Duodenal mucosa (tissue), 2 donors: ENCODE results near the gene TRMT44.

Experiments
- H3K27ac ChIP-seq: one replicate; pipeline ENCODE4 v1.7.0; 2013; ENCODE audit warnings: low read depth, low read length
- H3K27me3 ChIP-seq, 2 donors: one replicate each; pipeline ENCODE4 v1.7.0; 2013; ENCODE audit warnings: low read length in 2 of 2, control low read depth in 1 of 2; ENCODE audit not compliant: insufficient read depth in 2 of 2, control insufficient read depth in 1 of 2
- H3K36me3 ChIP-seq, 2 donors: one replicate each; pipeline ENCODE4 v1.7.0; 2013; ENCODE audit warnings: low read length in 2 of 2, control low read depth in 1 of 2; ENCODE audit not compliant: insufficient read depth in 2 of 2, control insufficient read depth in 1 of 2
- H3K4me1 ChIP-seq, 2 donors: one replicate each; pipeline ENCODE4 v1.7.0; 2013; ENCODE audit warnings: low read length in 2 of 2, control low read depth in 1 of 2; ENCODE audit not compliant: insufficient read depth in 2 of 2, control insufficient read depth in 1 of 2
- H3K4me3 ChIP-seq, 2 donors: one replicate each; pipeline ENCODE4 v1.7.0; 2013; ENCODE audit warnings: low read length in 2 of 2, low read depth in 1 of 2
- H3K9ac ChIP-seq, 2 donors: one replicate each; pipeline ENCODE4 v1.7.0; 2013; ENCODE audit warnings: low read length in 2 of 2, low read depth in 1 of 2
- H3K9me3 ChIP-seq, 2 donors: one replicate each; pipeline ENCODE4 v1.7.0; 2013; ENCODE audit warnings: low read length in 2 of 2, control low read depth in 1 of 2; ENCODE audit not compliant: control insufficient read depth in 1 of 2

TRMT44 gene

GRCh38 chr4:8502371-8502770, 61.8 kb downstream of the TRMT44 start:
- no peaks in the 10 kb centered on the region for H3K36me3 ChIP-seq
- H3K27me3 ChIP-seq: peaks cover 0 to 8% of the 10 kb centered on the region in 2 donors
- H3K9me3 ChIP-seq: peaks cover 0 to 6% of the 10 kb centered on the region in 2 donors
- H3K4me1 ChIP-seq: peaks cover 0 to 5% of the 10 kb centered on the region in 2 donors
- H3K27ac ChIP-seq: no peak overlapping the region
- no peak overlapping the region for H3K4me3 ChIP-seq
- H3K9ac ChIP-seq: no peak overlapping the region

- Histone ChIP-seq H3K27ac (no peak overlapping the region), H3K9ac (no peak overlapping the region), H3K36me3 (no peaks in the 10 kb centered on the region), H3K27me3 (peaks cover 0 to 8% of the 10 kb centered on the region in 2 donors), H3K9me3 (peaks cover 0 to under 1% of the 10 kb centered on the region in 2 donors), H3K4me3 (no peak overlapping the region), H3K4me1 (peaks cover 0 to 5% of the 10 kb centered on the region in 2 donors)
Observed at GRCh38 chr4:8502836-8503585, 62.4 kb downstream of the TRMT44 start.

- Histone ChIP-seq H3K27me3 (peaks cover 0 to 8% of the 10 kb centered on the region in 2 donors), H3K4me3 (no peak overlapping the region), H3K36me3 (no peaks in the 10 kb centered on the region), H3K27ac (no peak overlapping the region), H3K9ac (no peak overlapping the region), H3K9me3 (no peaks in the 10 kb centered on the region), H3K4me1 (peaks cover 0 to 5% of the 10 kb centered on the region in 2 donors)
Observed at GRCh38 chr4:8503801-8504200, 63.2 kb downstream of the TRMT44 start.

- Histone ChIP-seq H3K4me1 (peaks cover 0 to 5% of the 10 kb centered on the region in 2 donors), H3K9ac (no peak overlapping the region), H3K9me3 (no peaks in the 10 kb centered on the region), H3K27ac (no peak overlapping the region), H3K4me3 (no peak overlapping the region), H3K27me3 (peaks cover 0 to 8% of the 10 kb centered on the region in 2 donors), H3K36me3 (no peaks in the 10 kb centered on the region)
Observed at GRCh38 chr4:8504279-8505007, 63.9 kb downstream of the TRMT44 start.

- Histone ChIP-seq H3K4me3 (no peak overlapping the region), H3K9ac (no peak overlapping the region), H3K27me3 (peaks cover 0 to 8% of the 10 kb centered on the region in 2 donors), H3K36me3 (no peaks in the 10 kb centered on the region), H3K27ac (no peak overlapping the region), H3K9me3 (no peaks in the 10 kb centered on the region), H3K4me1 (peaks cover 0 to 5% of the 10 kb centered on the region in 2 donors)
Observed at GRCh38 chr4:8505229-8505628, 64.7 kb downstream of the TRMT44 start.

- Histone ChIP-seq H3K27me3 (peaks cover 0 to 8% of the 10 kb centered on the region in 2 donors), H3K36me3 (no peaks in the 10 kb centered on the region), H3K9ac (no peak overlapping the region), H3K9me3 (no peaks in the 10 kb centered on the region), H3K4me1 (peaks cover 0 to 5% of the 10 kb centered on the region in 2 donors), H3K4me3 (no peak overlapping the region), H3K27ac (no peak overlapping the region)
Observed at GRCh38 chr4:8506006-8506372, 65.4 kb downstream of the TRMT44 start.

- Histone ChIP-seq H3K4me1 (peaks cover 0 to 5% of the 10 kb centered on the region in 2 donors), H3K4me3 (no peak overlapping the region), H3K9ac (no peak overlapping the region), H3K27me3 (peaks cover 0 to 8% of the 10 kb centered on the region in 2 donors), H3K27ac (no peak overlapping the region), H3K36me3 (no peaks in the 10 kb centered on the region), H3K9me3 (no peaks in the 10 kb centered on the region)
Observed at GRCh38 chr4:8506373-8507195, 66.0 kb downstream of the TRMT44 start.

- Histone ChIP-seq H3K4me1 (peaks cover 0 to 5% of the 10 kb centered on the region in 2 donors), H3K36me3 (no peaks in the 10 kb centered on the region), H3K27me3 (peaks cover 0 to 8% of the 10 kb centered on the region in 2 donors), H3K27ac (no peak overlapping the region), H3K4me3 (no peak overlapping the region), H3K9ac (peak overlapping the region in 1 of 2 donors; percentile 18), H3K9me3 (no peaks in the 10 kb centered on the region)
Observed at GRCh38 chr4:8507196-8507570, 66.6 kb downstream of the TRMT44 start.

GRCh38 chr4:8507624-8508023, 67.0 kb downstream of the TRMT44 start:
- Histone ChIP-seq H3K27me3 (peaks cover 0 to 8% of the 10 kb centered on the region in 2 donors), H3K9ac (peak overlapping the region in 1 of 2 donors; percentile 18), H3K36me3 (no peaks in the 10 kb centered on the region), H3K4me1 (peaks cover 0 to 5% of the 10 kb centered on the region in 2 donors), H3K4me3 (no peak overlapping the region), H3K9me3 (no peaks in the 10 kb centered on the region), H3K27ac (no peak overlapping the region)
